DND-41 (cell line): ENCODE results near the gene MYH7B.

ENCODE experiments used
- ATAC-seq: fragments of 200-7000 bp; cut with Tn5 transposase; 3 replicates; pipeline ENCODE4 v1.9.1; 2021; ENCODE audit warnings: low read depth; ENCODE audit not compliant: insufficient read depth
- DNase-seq: peaks from one replicate; pipeline ENCODE4 v3.0.0-alpha.2; 2020
- H2AFZ ChIP-seq: 2 replicates; pipeline ENCODE4 v1.6.0; 2012; ENCODE audit warnings: low read depth, low read length
- H3K27ac ChIP-seq: 2 replicates; pipeline ENCODE4 v1.5.1; 2012; ENCODE audit warnings: low read length, inconsistent platforms
- H3K27me3 ChIP-seq: fragments of 200-600 bp; sonication (generic); 2 replicates; pipeline ENCODE4 v1.6.0; 2012; ENCODE audit warnings: low read length, mild to moderate bottlenecking, inconsistent platforms; ENCODE audit not compliant: insufficient read depth, poor library complexity
- H3K36me3 ChIP-seq: 2 replicates; pipeline ENCODE4 v1.5.1; 2012; ENCODE audit warnings: low read length, inconsistent platforms; ENCODE audit not compliant: insufficient read depth
- H3K4me1 ChIP-seq: 2 replicates; pipeline ENCODE4 v1.5.1; 2012; ENCODE audit warnings: mild to moderate bottlenecking, low read length; ENCODE audit not compliant: insufficient read depth
- H3K4me2 ChIP-seq: 2 replicates; pipeline ENCODE4 v1.6.0; 2012; ENCODE audit warnings: mild to moderate bottlenecking, moderate library complexity, low read length, inconsistent platforms; ENCODE audit not compliant: insufficient read depth
- H3K4me3 ChIP-seq, 2 experiments: fragments of 200-600 bp in 1 of 2; shearing (Covaris generic) in 1 of 2; 2 replicates each; pipeline ENCODE4 v1.5.1; 2012 to 2016; ENCODE audit warnings: inconsistent platforms in 2 of 2, low read length in 2 of 2, mild to moderate bottlenecking in 2 of 2, low read depth in 1 of 2, moderate library complexity in 1 of 2
- H3K79me2 ChIP-seq: 2 replicates; pipeline ENCODE4 v1.6.0; 2012; ENCODE audit warnings: low read length, inconsistent platforms; ENCODE audit not compliant: insufficient read depth
- H3K9ac ChIP-seq: 2 replicates; pipeline ENCODE4 v1.6.0; 2012; ENCODE audit warnings: low read depth, mild to moderate bottlenecking, inconsistent platforms, low read length, moderate library complexity
- H3K9me3 ChIP-seq: 2 replicates; pipeline ENCODE4 v1.5.1; 2012; ENCODE audit warnings: low read length, moderate library complexity, mild to moderate bottlenecking, inconsistent platforms; ENCODE audit not compliant: insufficient read depth, severe bottlenecking
- H4K20me1 ChIP-seq: 2 replicates; pipeline ENCODE4 v1.6.0; 2012; ENCODE audit warnings: low read length; ENCODE audit not compliant: insufficient read depth
- CTCF ChIP-seq: IDR thresholded peaks from 2 replicates; pipeline ENCODE4 v1.5.1; 2012; ENCODE audit warnings: borderline replicate concordance, low read length, moderate library complexity, mild to moderate bottlenecking; ENCODE audit not compliant: poor library complexity, severe bottlenecking; ENCODE audit errors: extremely low read depth
- EZH2 ChIP-seq: IDR thresholded peaks from 3 replicates; pipeline ENCODE4 v1.6.1; 2012; ENCODE audit warnings: borderline replicate concordance, low read depth, mild to moderate bottlenecking, moderate library complexity, low read length, inconsistent platforms; ENCODE audit not compliant: severe bottlenecking

MYH7B gene

GRCh38 chr20:34926581-34926980, 29.1 kb upstream of the MYH7B start:
- H3K27me3 ChIP-seq: no peaks in the 10 kb centered on the region
- H3K9ac ChIP-seq: no peak overlapping the region
- no peaks in the 10 kb centered on the region for H4K20me1 ChIP-seq
- H3K9me3 ChIP-seq: no peaks in the 10 kb centered on the region
- peaks cover 37% of the 10 kb centered on the region for H3K36me3 ChIP-seq
- no peaks in the 10 kb centered on the region for H3K79me2 ChIP-seq
- TF ChIP-seq EZH2: no peak
- ATAC-seq (peak; percentile 36; the same call in 1 of the 3 replicates), DNase-seq (no peak)
- H3K4me2 ChIP-seq: no peak overlapping the region
- H3K4me1 ChIP-seq: no peaks in the 10 kb centered on the region
- no peak overlapping the region for H2AFZ ChIP-seq
- H3K4me3 ChIP-seq: no peak overlapping the region
- H3K27ac ChIP-seq: no peak overlapping the region

- H3K27ac ChIP-seq: no peak overlapping the region
- no peaks in the 10 kb centered on the region for H3K9me3 ChIP-seq
- H3K4me2 ChIP-seq: no peak overlapping the region
- H3K9ac ChIP-seq: no peak overlapping the region
- DNase-seq: no peak
- no peaks in the 10 kb centered on the region for H4K20me1 ChIP-seq
- no peak overlapping the region for H3K4me3 ChIP-seq
- H3K36me3 ChIP-seq: peaks cover 41% of the 10 kb centered on the region
- H3K27me3 ChIP-seq: no peaks in the 10 kb centered on the region
- no peak for TF ChIP-seq EZH2
- TF ChIP-seq CTCF: no peak
- H2AFZ ChIP-seq: no peak overlapping the region
- H3K4me1 ChIP-seq: no peaks in the 10 kb centered on the region
- H3K79me2 ChIP-seq: no peaks in the 10 kb centered on the region
- no peak for ATAC-seq
These were observed 27.9 kb upstream of the MYH7B start for GRCh38 chr20:34927736-34928135.

- Histone ChIP-seq H3K9me3 (no peaks in the 10 kb centered on the region), H3K9ac (no peak overlapping the region), H3K4me1 (no peaks in the 10 kb centered on the region), H3K36me3 (peaks cover 45% of the 10 kb centered on the region), H3K4me3 (no peak overlapping the region), H3K4me2 (no peak overlapping the region), H3K27me3 (no peaks in the 10 kb centered on the region), H3K79me2 (no peaks in the 10 kb centered on the region), H3K27ac (no peak overlapping the region), H2AFZ (no peak overlapping the region), H4K20me1 (no peaks in the 10 kb centered on the region)
- DNase-seq: no peak
- TF ChIP-seq EZH2 (no peak), CTCF (no peak)
- ATAC-seq: no peak
These were observed 27.3 kb upstream of the MYH7B start for GRCh38 chr20:34928411-34928810.

DNA sequence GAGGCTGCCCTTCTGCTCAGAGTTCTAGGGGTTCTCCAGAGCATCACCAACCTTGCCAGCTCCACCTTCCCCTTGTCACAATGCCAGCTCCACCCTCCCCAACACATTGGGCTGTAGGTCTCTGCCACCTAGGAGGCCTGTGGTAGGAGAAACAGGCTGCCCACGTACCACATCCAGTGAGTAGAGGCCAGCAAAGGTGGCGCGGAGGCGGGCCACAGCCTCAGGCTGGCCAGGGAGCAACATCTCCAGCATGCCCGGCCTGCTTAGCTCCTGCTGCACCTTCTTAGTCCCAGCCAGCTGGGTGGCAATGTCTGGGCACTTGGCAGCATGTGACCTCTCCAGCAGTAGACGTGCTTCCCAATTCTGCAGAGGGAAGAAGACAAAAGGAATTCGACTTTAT, 23.9 kb upstream of the MYH7B start:
- no peaks in the 10 kb centered on the region for H4K20me1 ChIP-seq
- H2AFZ ChIP-seq: no peak overlapping the region
- no peak overlapping the region for H3K4me3 ChIP-seq
- ATAC-seq (no peak), DNase-seq (no peak)
- H3K36me3 ChIP-seq: peaks cover 58% of the 10 kb centered on the region
- no peak overlapping the region for H3K27ac ChIP-seq
- H3K27me3 ChIP-seq: no peaks in the 10 kb centered on the region
- H3K9ac ChIP-seq: no peak overlapping the region
- TF ChIP-seq CTCF: no peak
- TF ChIP-seq EZH2: no peak
- H3K4me1 ChIP-seq: no peaks in the 10 kb centered on the region
- no peaks in the 10 kb centered on the region for H3K79me2 ChIP-seq
- no peaks in the 10 kb centered on the region for H3K9me3 ChIP-seq
- H3K4me2 ChIP-seq: no peak overlapping the region
